HepG2 (cell line): ENCODE results near the gene DRD3. TPM values are rescaled to one million over a fixed set of nuclear protein-coding genes. Genes with fewer than 3 reads are reported as not detected.

Experiments
- ATAC-seq: fragments of 200-7000 bp; cut with Tn5 transposase; 3 replicates; pipeline ENCODE4 v1.9.1; 2020; ENCODE audit warnings: mild to moderate bottlenecking, moderate library complexity
- BruUV-seq: library from RNA; stranded (reverse); fragments of 400-500 nt; replicated peaks from 2 replicates; lab custom pipeline; 2021; lab: Mats Ljungman, UMichigan
- CTCF ChIA-PET: fragments of 300-600 bp; formaldehyde crosslinking; extraction: SDS; loops from one replicate; lab custom pipeline; 2021; ENCODE audit warnings: low total read pairs, inconsistent platforms, low intra/inter-chr PET ratio; lab: Yijun Ruan, JAX
- POLR2A ChIA-PET: fragments of 350-600 bp; sonication (Branson Sonifier 250); formaldehyde crosslinking; loops from one replicate; lab custom pipeline; 2020; ENCODE audit warnings: antibody characterized with exemption, inconsistent platforms; lab: Yijun Ruan, JAX
- DNase-seq: peaks from one replicate; pipeline ENCODE4 v3.0.0-alpha.2; 2015; ENCODE audit warnings: low spot score
- FAIRE-seq: peaks from 3 replicates; lab custom pipeline; 2011; peaks lifted over from hg19 to GRCh38; lab: Jason Lieb, UNC
- H2AFZ ChIP-seq: one replicate; pipeline ENCODE4 v1.6.1; 2011; ENCODE audit warnings: low read length, inconsistent platforms
- H3K27ac ChIP-seq: fragments of 300-600 bp; 3 replicates; pipeline ENCODE4 v1.8.0; 2011; ENCODE audit warnings: mixed run types, mild to moderate bottlenecking, mixed read lengths, low read length, inconsistent platforms; ENCODE audit not compliant: insufficient read depth; ENCODE audit errors: extremely low read length
- H3K27me3 ChIP-seq, 2 experiments: fragments of 200-600 bp in 1 of 2; 2 replicates in 1 of 2; 3 replicates in 1 of 2; pipeline versions ENCODE4 v1.6.0 to v1.8.0; 2011; ENCODE audit warnings: low read length in 2 of 2, mild to moderate bottlenecking in 2 of 2, moderate library complexity in 2 of 2, inconsistent platforms in 1 of 2; ENCODE audit not compliant: insufficient read depth in 2 of 2, control insufficient read depth in 1 of 2
- H3K36me3 ChIP-seq, 2 experiments: fragments of 200-600 bp in 1 of 2; replicated peaks in 1 of 2; 2 replicates in 1 of 2; 3 replicates in 1 of 2; pipeline versions ENCODE4 v1.5.1 to v1.8.0; 2011; ENCODE audit warnings: low read length in 2 of 2, inconsistent platforms in 1 of 2; ENCODE audit not compliant: insufficient read depth in 2 of 2, control insufficient read depth in 1 of 2
- H3K4me1 ChIP-seq: 2 replicates; pipeline ENCODE4 v1.5.1; 2012; ENCODE audit warnings: low read length, inconsistent platforms; ENCODE audit not compliant: insufficient read depth
- H3K4me2 ChIP-seq: 2 replicates; pipeline ENCODE4 v1.6.0; 2011; ENCODE audit warnings: low read depth, low read length, inconsistent platforms
- H3K4me3 ChIP-seq, 3 experiments: fragments of 200-600 bp in 1 of 3; sonication (generic), shearing (Covaris generic) in 1 of 3; replicated peaks in 1 of 3; 2 replicates each; pipeline ENCODE4 v1.5.1; 2011 to 2016; ENCODE audit warnings: low read length in 3 of 3, inconsistent platforms in 2 of 3, low read depth in 2 of 3, mild to moderate bottlenecking in 2 of 3, control low read depth in 1 of 3, mixed read lengths in 1 of 3; ENCODE audit not compliant: insufficient read depth in 1 of 3
- H3K79me2 ChIP-seq: one replicate; pipeline ENCODE4 v1.6.1; 2011; ENCODE audit warnings: low read length, inconsistent platforms; ENCODE audit not compliant: insufficient read depth
- H3K9ac ChIP-seq: 2 replicates; pipeline ENCODE4 v1.6.0; 2011; ENCODE audit warnings: mild to moderate bottlenecking, low read depth, low read length, inconsistent platforms; ENCODE audit not compliant: insufficient read depth
- H3K9me3 ChIP-seq: 2 replicates; pipeline ENCODE4 v1.5.1; 2012; ENCODE audit warnings: mild to moderate bottlenecking, low read length
- H4K20me1 ChIP-seq: 2 replicates; pipeline ENCODE4 v1.6.0; 2011; ENCODE audit warnings: inconsistent platforms, mild to moderate bottlenecking, low read length, moderate library complexity; ENCODE audit not compliant: insufficient read depth
- AKNA ChIP-seq: sonication (generic); formaldehyde crosslinking; IDR thresholded peaks from 2 replicates; pipeline ENCODE4 v1.4.0; 2020; ENCODE audit warnings: missing genetic modification reagents, borderline replicate concordance
- CAMTA2 ChIP-seq: sonication (generic); formaldehyde crosslinking; IDR thresholded peaks from 2 replicates; pipeline ENCODE4 v1.4.0; 2020; ENCODE audit warnings: mild to moderate bottlenecking, missing genetic modification reagents, borderline replicate concordance
- CENPT ChIP-seq: sonication (generic); formaldehyde crosslinking; IDR thresholded peaks from 2 replicates; pipeline ENCODE4 v1.8.0; 2022; ENCODE audit warnings: low read depth, mild to moderate bottlenecking, moderate library complexity, missing genetic modification reagents
- KLF15 ChIP-seq: sonication (generic); formaldehyde crosslinking; IDR thresholded peaks from 2 replicates; pipeline ENCODE4 v1.8.1; 2023; ENCODE audit warnings: borderline replicate concordance, mild to moderate bottlenecking, inconsistent platforms, missing genetic modification reagents, mixed read lengths
- MAFF ChIP-seq: IDR thresholded peaks from 2 replicates; pipeline ENCODE4 v1.6.1; 2011; ENCODE audit warnings: low read depth, low read length, improper control_type of control experiment
- MIXL1 ChIP-seq: IDR thresholded peaks from 2 replicates; pipeline ENCODE4 v1.6.1; 2016
- TBP ChIP-seq: sonication (generic); formaldehyde crosslinking; IDR thresholded peaks from 2 replicates; pipeline ENCODE4 v1.5.0; 2020; ENCODE audit warnings: missing genetic modification reagents
- TRAFD1 ChIP-seq: sonication (generic); formaldehyde crosslinking; IDR thresholded peaks from 2 replicates; pipeline ENCODE4 v1.5.1; 2020; ENCODE audit warnings: missing genetic modification reagents, mild to moderate bottlenecking, borderline replicate concordance
- ZNF432 ChIP-seq: sonication (generic); formaldehyde crosslinking; IDR thresholded peaks from 2 replicates; pipeline ENCODE4 v1.5.0; 2020; ENCODE audit warnings: missing genetic modification reagents, mild to moderate bottlenecking, borderline replicate concordance
- ZNF710 ChIP-seq: sonication (generic); formaldehyde crosslinking; IDR thresholded peaks from 2 replicates; pipeline ENCODE4 v1.5.0; 2020; ENCODE audit warnings: mild to moderate bottlenecking, missing genetic modification reagents, borderline replicate concordance
- WGBS: methylation state at CpG from one replicate; pipeline ENCODE4 v1.1.6; 2017; ENCODE audit warnings: low lambda C conversion rate; 5-methylcytosine and 5-hydroxymethylcytosine counted together
- in situ Hi-C: cut with HindIII; loops from 2 replicates; pipeline ENCODE4 v1.10.0; 2017; ENCODE audit warnings: low pct_unique_long_range_greater_than_20kb; ENCODE audit not compliant: extremely low pct_ligation_motif_present
- intact Hi-C: fragments of 100-400 bp; cut with micrococcal nuclease; formaldehyde crosslinking; loops from one replicate; pipeline ENCODE4 v1.10.0; 2022; ENCODE audit not compliant: unreplicated experiment
- polyA plus RNA-seq, 8 experiments: library from polyadenylated mRNA; depleted of rRNA in 3 of 8; stranded (reverse) in 7 of 8; unstranded in 1 of 8; fragments of >200 nt; fragmentation: Illumina TruSeq in 4 of 8; extraction: Trizol in 4 of 8; gene quantifications; 2 replicates each; pipeline versions ENCODE4 v1.2.1 to v1.2.3, GENCODE V29; 2011 to 2016; ENCODE audit warnings: low read depth in 4 of 8, missing spikeins in 1 of 8, mixed read lengths in 1 of 8; ENCODE audit not compliant: insufficient read depth in 1 of 8
- total RNA-seq, 5 experiments: library from RNA; depleted of rRNA; stranded (reverse); fragments of >200 nt; fragmentation: Illumina TruSeq; extraction: Trizol; gene quantifications; 2 replicates each; pipeline ENCODE4 v1.2.3, GENCODE V29; 2016; ENCODE audit warnings: low read depth in 1 of 5
- TF ChIP-seq, protein P1 (sequence below): sonication (generic); formaldehyde crosslinking; IDR thresholded peaks from 2 replicates; pipeline ENCODE4 v1.4.0; 2020; ENCODE audit warnings: missing genetic modification reagents, mild to moderate bottlenecking, borderline replicate concordance

DRD3 gene
- total and polyA plus RNA-seq, 2 of the 13 experiments (the other 11 are each of a cell fraction or from before 2014, with no cell fraction given), result not detected

- TF ChIP-seq AKNA (CRISPR knock-in tag) (no peak), CENPT (CRISPR knock-in tag) (no peak)
- TF ChIP-seq, protein P1, sequence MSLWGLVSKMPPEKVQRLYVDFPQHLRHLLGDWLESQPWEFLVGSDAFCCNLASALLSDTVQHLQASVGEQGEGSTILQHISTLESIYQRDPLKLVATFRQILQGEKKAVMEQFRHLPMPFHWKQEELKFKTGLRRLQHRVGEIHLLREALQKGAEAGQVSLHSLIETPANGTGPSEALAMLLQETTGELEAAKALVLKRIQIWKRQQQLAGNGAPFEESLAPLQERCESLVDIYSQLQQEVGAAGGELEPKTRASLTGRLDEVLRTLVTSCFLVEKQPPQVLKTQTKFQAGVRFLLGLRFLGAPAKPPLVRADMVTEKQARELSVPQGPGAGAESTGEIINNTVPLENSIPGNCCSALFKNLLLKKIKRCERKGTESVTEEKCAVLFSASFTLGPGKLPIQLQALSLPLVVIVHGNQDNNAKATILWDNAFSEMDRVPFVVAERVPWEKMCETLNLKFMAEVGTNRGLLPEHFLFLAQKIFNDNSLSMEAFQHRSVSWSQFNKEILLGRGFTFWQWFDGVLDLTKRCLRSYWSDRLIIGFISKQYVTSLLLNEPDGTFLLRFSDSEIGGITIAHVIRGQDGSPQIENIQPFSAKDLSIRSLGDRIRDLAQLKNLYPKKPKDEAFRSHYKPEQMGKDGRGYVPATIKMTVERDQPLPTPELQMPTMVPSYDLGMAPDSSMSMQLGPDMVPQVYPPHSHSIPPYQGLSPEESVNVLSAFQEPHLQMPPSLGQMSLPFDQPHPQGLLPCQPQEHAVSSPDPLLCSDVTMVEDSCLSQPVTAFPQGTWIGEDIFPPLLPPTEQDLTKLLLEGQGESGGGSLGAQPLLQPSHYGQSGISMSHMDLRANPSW (CRISPR knock-in tag), result no peak
These were observed 39.0 kb downstream of the DRD3 start (continued) for GRCh38 chr3:114139836-114140235.

GRCh38 chr3:114133947-114134346 is 44.9 kb downstream of the DRD3 start:
- H3K27ac ChIP-seq, result no peak overlapping the region
- WGBS, result 66% methylated on average over 3 of the region's 3 CpGs
- no peaks in the 10 kb centered on the region for H3K4me1 ChIP-seq
- H3K4me2 ChIP-seq, result no peak overlapping the region
- no peak overlapping the region for H2AFZ ChIP-seq
- H3K27me3 ChIP-seq, result peaks cover 0 to 4% of the 10 kb centered on the region in 2 experiments; a peak in 1 of 5 replicates
- ATAC-seq, result no peak
- no TSS peak for BruUV-seq
- DNase-seq, result no peak
- CTCF ChIA-PET, result no interaction called here
- no peaks in the 10 kb centered on the region for H3K9me3 ChIP-seq
- no peak overlapping the region for H3K4me3 ChIP-seq
- POLR2A ChIA-PET, result no interaction called here
- no peak for FAIRE-seq
- no peaks in the 10 kb centered on the region for H3K79me2 ChIP-seq
- H4K20me1 ChIP-seq, result no peaks in the 10 kb centered on the region
- in situ Hi-C loops, result no loop called here
- intact Hi-C loops, result no loop called here
- H3K9ac ChIP-seq, result no peak overlapping the region
- H3K36me3 ChIP-seq, result no peaks in the 10 kb centered on the region
- TF ChIP-seq CAMTA2 (CRISPR knock-in tag) (no peak), ZNF432 (CRISPR knock-in tag) (no peak), KLF15 (CRISPR knock-in tag) (no peak), ZNF710 (CRISPR knock-in tag) (no peak), MAFF (no peak), TRAFD1 (no peak), TBP (CRISPR knock-in tag) (no peak), MIXL1 (CRISPR knock-in tag) (no peak)
